Activated gamma-delta T cell (primary cell): ENCODE measurements around the gene LRMDA.

Source experiments
- DNase-seq: peaks from one replicate; lab custom pipeline; 2025; lab: John Stamatoyannopoulos, UW

Gene LRMDA

DNA sequence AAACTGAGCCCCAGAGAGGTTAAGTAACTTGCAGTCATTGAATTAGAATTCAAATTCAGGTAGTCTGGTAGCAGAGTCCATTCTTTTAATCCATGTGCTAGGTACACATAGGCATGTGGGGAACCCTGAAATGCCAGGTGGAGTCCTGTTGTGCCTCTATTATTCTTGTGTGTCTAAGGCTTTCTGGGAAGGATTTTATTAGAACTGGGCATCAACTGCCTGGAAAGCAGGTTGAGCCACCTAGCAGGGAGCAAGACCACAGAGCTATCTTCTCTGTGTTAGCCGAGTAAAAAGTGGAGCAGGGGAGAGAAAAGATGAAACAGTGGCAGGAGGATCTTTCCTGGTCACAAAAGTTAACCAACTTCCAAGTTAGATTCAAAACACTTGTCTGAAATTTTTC, 494.6 kb downstream of the LRMDA start:
- DNase-seq: no peak

DNA sequence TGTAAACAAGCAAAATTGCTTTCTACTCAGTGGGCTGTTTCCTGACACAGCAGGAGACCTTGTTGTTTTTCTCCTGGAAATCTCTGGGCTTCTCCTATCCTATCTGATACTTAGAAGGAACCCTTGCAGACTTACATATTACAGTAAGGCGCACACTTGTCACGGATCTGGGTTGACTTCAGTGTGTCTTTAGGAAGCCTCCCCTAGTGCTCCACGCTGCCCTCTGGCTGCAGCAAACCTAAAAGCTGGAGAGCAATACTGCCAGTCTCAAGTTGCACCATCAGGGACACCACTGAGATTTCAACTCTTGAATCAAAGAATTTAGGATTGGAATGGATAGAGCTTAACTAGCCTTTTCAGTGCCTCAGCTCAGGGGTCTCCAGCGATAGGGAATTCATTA, 495.3 kb downstream of the LRMDA start:
- DNase-seq: no peak

DNA sequence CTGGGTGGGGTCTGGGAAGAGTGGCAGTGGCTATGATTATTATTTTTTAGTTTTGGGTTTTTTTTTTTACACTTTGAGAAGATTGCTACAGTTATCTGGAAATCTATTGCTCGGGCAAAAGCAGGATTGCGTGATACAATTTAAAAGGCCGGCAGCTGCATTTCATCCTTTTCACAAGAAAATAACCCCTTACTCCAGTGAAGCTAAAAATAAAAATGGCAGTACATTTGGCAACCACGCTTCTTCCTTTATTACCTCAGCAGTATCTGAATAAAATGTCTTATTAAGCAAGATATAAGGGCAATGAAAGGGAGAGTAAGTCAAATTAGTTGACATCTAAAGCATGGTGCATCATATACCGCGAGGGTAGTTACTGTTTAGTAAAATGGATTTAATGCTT, 496.8 kb downstream of the LRMDA start:
- DNase-seq: no peak

DNA sequence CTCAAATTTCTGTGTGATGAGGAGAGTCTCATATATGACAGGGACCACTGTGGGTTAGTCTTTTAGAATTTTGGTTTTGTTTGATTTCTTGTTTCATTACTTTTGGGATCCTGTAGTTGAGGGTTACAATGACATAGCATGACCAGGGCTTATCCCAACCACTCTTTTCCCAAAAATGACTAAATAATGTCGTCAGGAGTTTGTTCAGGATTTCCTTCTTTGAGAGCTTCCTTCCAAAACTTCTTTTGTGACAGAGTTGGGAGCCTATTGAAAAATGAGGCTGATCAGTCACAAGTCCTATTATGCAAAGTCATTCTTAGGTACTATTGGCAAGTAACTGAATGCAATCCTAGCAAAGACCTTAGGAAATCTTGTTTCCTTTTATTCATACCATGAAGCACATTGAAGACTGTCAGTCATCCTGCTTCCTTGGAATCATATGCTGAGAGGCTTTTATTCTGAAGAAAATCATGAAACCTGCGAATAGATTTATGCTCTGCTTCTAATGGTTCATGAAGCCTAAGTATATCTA, 498.3 kb downstream of the LRMDA start:
- DNase-seq: no peak

DNA sequence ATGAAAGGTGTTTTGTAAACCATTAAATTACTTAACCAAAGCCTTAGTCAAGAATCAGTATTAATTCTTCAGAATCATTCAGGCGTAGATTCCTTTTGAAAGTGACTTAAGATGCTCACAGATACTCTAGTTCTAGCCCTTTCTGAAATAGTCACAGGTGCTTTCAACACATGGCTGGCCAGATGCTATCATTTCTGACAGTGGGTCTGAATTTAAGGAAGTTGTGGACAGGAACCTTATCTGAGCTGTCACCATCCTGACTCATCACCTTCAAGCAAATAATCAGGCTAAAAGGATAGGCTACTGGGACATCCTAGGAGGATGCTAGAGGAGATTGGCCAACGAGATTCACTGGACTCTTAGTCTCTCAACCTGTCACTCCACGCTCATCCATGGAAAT, 501.5 kb downstream of the LRMDA start:
- DNase-seq: no peak

DNA sequence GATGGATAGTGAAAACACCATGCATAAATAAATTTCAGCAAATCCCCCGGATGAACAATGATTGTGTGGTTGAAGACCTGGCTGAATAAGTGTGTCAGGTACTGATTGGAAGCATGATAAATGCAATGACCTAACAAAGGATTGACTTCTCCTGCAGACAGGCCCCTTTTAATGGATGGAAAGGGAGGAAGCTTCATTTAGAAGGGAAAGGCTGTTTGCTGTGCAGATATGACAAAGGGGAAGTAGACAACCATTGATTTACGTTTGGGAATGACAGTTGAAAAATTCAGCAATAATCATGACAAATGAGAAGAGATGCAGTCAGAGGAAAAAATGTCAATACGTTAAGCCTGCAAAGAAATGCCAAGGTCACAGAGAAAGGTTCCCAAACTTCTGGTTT, 503.8 kb downstream of the LRMDA start:
- DNase-seq: no peak

DNA sequence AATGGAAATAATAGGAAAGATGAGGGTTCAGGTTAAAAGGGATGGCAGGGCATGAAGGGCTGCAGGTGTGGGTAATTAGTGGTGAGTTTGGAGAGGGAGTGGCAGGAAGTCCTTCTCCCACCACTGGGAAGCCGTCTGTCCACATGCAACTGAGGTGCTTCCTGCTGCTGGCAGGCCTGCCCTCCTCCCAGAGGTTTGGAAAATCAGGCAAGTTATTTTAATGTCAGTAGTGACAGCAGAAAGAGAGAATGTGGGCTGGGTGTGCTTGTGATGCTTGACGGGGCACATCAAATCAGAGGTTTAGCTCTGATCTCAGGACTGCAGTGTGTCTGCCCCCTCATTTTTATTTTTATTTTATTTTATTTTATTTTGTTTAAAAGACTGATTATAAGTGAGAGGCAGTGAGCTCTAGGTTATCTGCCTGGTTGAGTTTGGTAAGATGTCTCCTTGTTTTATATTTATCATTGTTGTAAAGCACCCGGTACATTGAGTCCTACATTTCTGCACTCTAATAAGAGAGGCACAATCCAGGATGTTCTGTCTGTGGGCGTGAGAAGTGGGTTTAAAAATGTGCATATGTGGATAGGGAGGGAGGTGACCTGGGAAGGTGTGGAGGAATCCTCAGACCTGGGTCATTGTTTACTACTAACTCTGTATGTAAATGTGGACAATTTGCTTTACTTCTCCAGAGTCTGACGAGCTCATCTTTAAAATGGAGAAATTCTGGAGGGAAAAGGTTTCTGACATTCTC, 504.4 kb downstream of the LRMDA start:
- DNase-seq: no peak

DNA sequence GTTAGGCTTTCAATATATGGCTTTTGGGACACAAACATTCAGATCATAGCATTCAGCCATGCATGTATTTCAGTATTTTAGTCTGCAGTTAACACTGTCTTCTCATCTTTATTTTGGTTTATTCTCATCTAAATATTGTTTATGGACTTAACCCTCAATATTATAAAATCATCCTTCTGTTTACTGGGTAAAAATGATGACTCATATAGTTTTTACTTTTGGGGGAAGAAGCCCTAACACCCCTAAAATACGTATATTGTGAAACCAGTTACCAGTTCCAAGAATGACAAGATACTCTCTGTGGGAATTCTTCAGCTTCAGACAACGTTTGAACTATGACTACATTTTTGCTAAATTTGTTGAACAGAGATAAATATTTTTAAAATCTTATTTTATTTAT, 505.4 kb downstream of the LRMDA start:
- DNase-seq: no peak

DNA sequence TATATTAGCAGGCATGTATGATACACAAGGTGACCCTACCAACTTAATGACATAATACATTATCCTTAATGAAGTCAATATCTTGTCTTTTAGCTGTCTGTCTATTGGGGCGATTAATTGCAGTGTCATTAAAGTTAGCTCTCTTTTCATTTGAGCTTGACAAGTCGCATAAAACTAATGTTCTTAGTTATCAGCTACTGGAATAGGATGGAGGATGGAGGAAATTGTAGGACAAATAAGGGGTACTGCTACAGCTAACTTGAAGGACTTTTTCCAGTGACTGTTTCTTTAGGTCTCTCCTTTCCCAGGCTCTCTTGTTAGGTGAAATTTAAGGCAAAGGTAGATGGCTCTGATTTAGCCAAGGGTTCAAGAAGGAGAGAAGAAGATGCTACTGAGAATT, 506.4 kb downstream of the LRMDA start:
- no peak for DNase-seq

DNA sequence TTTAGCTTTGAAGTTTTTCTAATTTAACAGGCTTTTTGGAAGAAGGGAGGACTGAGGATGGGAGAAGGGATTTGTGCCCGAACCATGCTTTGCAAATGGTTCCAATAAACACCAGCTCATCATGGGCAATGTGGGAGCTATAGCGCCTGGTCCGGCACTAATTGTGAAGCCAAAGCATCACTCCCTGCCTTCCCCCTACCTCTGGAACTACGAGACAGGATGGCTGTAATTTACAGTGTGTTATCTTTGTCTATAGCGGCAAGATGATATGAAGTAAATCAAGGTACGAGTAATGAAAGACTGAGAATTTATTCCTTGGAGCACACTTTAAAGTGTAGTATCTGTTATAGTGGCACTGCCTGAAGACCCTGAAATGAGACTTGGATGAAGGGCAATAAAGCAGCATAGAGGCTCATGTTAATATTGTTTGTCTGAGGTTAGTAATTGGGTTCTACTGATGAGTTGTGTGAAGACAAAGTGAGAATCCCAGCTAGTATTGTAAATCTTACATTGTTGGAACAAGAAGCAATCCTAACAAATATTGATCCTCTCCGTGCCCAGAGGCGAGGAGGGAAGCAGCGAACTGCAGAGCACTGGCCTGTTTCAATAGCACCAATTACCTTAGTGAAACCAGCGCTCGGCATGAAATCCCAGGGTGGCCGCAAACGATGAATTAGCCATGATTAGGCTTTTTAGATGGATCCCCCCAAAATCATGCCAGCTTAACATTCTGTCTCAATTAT, 507.1 kb downstream of the LRMDA start:
- no peak for DNase-seq

DNA sequence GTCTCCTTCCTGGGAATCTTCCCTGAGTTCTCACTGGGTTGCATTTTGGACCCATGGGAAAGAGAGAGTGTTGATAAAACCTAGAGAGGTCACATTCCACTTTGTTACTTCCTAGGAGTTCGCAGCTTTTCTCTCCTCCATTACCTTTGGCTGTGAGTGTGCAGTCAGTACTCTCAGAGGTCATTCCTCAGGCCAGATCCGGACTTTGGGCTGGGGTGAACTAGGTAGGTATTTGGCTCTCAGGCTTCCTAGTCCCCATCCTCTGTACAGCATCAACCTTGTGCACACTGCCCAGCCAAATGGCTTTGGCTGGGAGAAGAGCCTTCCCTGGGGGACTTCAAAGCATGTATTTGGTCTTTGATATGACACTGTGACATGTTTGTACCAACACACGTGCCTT, 508.1 kb downstream of the LRMDA start:
- no peak for DNase-seq

DNA sequence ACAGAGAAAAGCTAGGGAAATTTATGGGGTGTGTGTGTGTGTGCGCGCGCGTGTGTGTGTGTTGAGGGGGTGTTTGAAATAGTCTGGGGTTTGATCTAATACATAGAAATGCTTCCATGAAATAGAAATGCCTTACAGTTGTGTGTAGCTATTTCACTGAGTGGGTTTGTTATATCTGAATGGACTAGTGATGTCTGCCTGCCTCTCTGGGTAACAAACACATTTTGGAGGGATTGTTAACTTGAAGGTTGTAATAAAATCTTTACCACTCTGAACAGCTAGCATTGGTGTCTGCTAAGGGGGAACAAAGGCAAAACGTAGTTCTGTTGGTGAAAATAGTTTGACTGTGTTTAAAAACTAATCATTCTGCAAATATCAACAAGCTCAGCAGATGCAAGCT, 509.3 kb downstream of the LRMDA start:
- DNase-seq: no peak

DNA sequence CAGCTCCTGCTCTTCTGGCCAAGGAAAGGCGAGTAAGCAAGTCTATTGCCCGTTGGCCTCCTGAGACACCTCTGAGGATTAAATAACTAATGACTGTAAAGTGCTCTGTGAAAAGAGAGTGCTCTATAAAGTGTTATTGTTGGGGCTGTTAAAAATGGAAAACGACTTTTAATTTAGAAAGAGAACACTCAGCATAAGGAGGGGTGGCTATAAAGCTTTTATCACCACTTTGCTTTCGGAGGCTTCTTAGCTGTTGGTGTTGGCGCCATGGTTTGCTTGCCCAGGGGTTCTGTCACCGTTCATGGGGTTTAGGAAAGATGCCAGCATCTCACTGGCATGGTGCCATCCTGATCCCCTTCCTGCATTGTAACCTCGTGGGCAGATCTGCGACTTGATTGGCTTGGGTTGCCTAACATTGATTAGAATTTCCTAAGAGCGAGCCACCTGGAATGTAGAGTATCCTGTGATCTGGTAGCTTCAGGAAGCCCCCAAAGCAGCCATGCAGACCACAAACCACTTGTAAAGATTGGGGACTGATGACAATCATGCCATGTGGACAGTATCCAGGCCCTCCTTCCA, 509.9 kb downstream of the LRMDA start:
- DNase-seq: no peak

DNA sequence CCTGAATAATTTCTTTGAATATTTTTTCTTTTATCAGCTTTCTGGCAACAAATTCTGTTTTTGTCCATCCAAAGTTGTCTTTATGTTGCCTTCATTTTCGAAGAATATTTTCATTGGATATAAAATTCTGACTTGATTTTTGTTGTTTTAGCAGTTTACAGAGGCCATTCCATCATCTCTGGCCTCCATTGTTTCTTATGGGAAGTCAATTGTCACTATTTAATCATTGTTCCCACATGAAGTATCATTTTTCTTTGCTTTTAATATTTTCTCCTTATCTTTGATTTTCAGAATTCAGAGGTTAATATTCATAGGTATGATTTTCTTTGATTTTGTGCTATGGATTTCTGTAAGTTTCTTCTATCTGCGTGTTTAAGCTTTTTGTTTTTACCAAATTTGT, 512.6 kb downstream of the LRMDA start:
- DNase-seq: no peak

DNA sequence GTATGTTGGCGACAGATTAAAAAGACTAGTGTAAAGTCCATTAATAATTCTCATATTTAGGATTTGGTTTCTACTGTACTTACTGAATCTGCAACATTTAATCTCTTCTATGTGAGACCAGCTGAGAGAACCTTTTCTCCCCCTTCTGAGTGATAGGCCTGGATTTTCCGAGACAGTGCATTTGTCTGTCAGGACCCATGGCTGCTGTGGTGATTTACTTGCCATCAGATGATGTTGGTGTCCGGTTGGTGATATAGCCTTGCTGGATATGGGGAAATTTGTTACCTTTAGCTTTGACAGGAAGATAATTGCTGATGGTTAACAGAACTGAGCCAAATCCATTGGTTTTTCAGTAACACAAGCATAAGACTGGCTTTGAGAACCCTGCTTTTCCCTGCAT, 517.2 kb downstream of the LRMDA start:
- DNase-seq: no peak

DNA sequence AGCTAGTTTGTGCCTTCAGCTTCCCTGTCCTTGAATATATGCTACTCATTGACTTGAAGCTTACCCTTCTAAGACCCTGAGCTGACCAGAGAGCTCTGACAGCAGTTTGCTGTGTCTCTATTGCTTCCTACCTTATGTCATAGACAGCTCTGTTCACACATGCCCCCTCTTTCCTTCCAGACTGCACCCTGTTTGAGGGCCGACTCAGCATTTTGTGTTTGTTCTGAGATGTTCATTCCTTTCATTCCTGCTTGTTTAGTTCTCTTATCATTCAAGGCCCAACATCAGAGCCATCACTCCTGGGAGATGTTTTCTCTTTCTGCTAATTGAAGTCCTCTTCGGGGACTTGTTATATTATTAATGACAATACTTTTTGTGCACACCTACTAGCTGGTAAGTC, 518.9 kb downstream of the LRMDA start:
- no peak for DNase-seq

DNA sequence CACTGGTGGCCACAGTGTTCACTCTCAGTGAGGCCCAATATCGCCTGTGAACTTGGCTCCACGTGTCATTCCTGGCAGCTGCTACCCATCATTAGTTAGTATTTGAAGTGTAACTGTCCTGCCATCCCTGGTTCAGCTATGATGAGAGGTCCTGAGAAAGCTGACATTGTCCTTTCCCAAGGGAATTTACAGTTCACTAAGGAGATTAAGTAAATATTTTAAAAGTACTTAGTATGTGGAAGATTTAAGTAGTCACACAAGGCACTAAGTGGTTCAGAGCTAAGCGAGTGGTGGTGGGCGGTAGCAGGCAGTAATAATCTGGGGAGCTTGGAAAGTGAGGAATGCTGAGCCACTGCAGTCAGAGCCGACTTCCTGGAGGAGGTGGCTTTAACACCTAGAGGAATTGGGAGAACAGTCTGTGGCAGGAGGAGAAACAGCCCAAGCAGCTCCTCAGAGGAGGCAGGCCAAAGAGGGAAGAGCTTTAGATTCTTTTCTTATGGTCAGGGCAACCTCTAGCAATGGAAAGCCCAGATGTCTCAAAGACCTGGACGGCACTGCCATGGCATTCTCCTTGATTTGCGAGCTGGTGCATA, 519.7 kb downstream of the LRMDA start:
- no peak for DNase-seq

DNA sequence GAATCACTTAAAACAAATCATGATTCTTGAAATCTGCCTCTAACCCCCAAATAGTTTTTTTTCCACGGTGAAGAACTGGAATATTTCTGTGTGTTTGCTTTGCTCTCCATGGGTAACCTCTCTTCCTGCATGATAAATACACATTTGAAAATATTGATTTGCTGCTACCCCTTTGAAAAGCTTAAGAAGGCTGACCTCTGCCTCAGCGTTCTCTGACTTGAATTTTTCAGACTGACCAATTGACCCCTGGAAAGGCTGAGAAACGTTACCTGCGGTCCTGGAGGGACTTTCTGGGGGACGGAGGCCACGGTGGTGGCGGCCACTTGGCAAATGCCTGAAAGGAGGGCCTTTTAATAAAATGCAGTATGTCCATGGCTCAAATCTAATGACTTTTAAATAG, 520.2 kb downstream of the LRMDA start:
- DNase-seq: no peak

DNA sequence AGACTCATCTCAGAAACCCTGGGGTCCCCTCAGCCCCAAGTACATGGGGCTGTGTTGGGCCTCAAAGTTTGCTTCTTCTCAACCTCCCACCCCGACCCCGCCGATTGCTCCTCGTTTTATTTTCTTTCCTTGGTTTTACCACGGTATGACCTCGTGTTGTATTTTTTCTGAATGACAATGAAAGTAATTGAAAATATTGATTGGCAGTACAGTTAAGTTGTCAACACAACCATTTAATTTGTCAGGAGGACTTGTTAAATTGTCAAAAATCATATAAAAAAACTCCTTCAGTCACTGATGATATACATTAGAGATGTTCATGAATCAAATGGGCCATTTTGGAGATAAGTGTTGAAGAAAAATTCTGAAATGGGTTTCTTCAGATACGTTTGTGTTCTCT, 520.7 kb downstream of the LRMDA start:
- DNase-seq: no peak

DNA sequence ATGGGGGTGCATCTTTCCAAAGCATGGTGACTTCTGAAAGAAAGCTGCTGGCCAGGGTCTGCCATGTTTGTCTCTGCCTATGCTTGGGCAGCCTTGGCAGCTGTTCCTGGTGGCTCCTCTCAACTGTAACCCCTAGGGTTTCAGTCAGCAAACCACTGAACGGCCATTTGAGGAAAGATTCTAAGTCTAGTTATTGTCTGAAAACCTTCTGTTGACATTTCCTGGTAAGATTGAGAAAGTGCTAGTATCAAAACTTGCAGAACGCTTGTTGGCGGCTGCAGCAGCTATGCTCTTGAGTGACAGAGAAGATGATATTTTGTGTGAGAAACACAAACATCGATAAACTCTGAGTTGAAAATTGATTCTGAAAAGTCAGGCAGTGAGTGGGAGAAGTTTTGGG, 523.1 kb downstream of the LRMDA start:
- no peak for DNase-seq

DNA sequence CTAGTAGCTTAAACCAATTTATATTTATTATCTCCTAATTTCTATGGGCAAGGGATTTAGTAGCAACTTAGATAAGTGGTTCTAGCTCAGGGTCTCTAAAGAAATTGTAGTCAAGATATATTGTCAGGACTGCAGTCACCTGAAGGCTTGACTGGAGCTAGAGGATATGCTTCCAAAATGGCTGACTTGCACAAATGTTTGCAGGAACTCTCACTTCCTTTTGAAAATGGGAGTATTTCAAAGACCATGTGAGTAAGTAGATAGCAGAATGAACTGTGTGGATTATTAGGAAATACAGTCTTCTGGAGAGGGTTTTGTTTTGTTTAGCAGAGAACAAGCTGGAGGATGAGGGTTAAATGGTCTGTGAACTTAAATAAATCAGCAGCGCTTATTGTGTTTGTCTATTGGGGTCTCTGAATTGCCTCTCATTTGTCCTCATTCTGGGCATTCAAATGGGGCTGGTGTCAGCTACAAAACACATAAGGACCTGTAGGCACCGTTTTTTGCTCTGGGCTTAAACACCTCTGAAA, 524.6 kb downstream of the LRMDA start:
- DNase-seq: no peak

DNA sequence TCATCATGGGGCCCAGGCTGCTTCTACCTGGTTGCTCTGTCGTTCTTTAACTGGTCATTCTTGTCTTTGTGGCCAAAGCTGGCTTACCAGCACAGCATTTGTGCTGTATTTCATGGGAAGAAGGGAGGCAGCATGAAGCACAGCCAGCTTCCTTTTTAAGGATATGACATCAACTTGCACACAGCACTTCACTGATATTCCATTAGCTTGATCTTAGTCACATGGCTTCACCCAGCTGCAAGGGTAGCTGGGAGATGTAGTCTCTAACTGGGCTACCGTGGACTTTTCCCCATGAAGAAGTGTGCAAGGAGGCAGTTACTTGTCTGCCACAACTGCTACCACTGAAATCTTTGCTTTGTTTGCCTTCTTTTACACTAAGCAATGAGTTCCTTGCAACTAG, 525.2 kb downstream of the LRMDA start:
- no peak for DNase-seq
